HG03558 (cell line): ENCODE measurements around the gene PNPLA4.

ENCODE experiments used
- ATAC-seq: cut with Tn5 transposase; IDR thresholded peaks from one replicate; pipeline ENCODE4 v1.9.1; 2021; ENCODE audit warnings: moderate number of reproducible peaks; ENCODE audit not compliant: unreplicated experiment; ENCODE audit errors: extremely low read depth

Gene PNPLA4

DNA sequence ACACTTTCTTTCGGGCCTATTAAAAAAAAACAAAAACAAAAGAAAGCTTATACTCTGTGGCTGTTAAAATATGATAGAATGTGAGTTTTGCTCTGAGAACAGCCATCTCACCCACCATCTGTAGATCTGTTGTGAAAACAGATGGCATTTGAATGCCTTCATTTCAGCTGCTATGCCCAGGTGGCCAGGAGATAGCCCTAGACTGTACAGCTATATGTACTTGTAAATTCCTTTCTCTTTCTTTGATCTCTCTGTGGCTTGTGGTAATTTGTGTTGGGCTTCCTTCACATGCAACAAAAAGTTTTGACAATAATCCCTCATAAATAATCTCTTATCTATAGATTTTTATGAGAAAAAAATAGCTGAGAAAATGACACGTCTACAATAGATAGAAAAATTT, 38.1 kb downstream of the PNPLA4 start:
- no peak for ATAC-seq

DNA sequence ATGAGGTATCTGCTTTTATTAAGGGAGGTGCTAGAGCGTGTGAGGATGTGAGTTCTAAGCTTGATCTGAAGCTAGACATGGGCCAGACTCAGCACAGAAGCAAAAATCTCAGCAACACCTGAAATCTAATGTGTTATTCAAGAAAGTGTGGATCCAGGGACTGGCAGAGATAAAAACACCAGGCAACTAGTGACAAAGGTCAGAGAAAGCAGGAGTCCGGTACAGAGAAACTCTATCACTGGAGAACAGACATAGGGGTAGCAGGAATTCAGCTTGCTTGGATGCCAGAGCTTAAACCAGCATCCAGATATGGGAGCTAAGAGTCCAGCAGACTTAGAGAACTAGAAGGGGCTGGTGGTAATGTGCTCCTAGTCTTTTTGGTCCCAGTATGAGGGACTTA, 50.3 kb downstream of the PNPLA4 start:
- ATAC-seq, result no peak

DNA sequence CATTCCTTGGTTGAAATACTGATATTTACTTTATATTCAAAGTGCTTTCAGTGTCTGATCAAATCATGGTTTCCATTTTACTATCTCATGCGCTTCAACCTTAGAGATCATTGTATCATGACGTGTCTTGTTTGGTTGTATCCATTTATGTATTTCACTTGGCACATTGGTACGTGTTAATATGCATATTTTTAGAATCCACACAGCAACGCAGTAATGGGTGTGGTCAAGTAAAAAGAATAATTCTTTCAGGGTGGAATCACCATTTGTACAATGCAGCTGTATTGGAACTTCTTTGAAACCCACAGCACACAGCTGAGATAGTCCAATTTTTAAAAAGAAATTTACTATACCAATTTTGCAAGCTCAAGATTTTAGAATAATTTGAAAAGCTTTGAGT, 55.2 kb downstream of the PNPLA4 start:
- no peak for ATAC-seq

DNA sequence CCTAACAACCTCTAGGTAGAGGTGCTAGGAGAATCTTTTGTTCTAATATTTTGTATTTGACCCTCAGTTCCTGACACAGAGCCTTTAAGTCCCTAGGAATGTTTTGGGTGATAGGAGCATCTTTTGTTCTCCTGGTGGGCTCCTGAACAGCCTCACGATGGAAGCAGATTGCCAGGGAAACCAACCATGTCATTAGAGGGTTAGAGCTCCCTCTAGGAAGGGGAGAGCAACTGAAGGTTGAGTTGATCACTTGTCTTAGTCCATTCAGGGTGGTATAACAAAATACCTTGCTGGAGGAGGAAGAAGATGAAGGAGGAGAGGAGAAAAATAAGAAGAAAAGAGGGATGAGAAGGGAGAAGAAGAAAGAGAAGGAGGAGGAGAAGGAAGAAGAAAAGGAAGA, 75.0 kb downstream of the PNPLA4 start:
- no peak for ATAC-seq
